HG03066 (cell line): ENCODE data around the gene GLTPD2.

Experiments
- ATAC-seq: cut with Tn5 transposase; IDR thresholded peaks from one replicate; pipeline ENCODE4 v1.9.1; 2021; ENCODE audit warnings: low read depth; ENCODE audit not compliant: unreplicated experiment

Gene GLTPD2

DNA sequence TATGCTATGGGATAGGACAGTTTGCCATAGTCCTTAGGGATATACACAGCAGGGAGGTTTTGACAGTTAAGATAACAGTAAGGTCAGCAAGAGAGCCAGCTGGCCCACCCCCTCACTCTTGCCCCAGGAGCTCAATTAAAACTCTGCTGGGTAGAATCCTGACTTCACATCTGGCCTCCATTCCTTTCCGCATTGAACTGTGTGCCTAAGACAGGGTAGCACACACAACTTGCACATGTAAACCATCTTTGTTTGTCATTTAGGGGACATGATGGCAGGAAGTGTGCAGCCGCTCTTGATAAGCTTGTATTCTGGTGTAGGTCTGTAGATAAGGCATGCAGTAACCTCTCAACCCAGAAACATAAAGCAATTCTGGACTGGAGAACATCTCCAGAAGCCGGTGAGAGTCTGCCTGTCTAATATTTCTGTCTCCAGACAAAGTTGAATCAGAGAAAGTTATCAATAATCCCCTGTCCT lies 49.6 kb downstream of the GLTPD2 start:
- ATAC-seq: no peak

DNA sequence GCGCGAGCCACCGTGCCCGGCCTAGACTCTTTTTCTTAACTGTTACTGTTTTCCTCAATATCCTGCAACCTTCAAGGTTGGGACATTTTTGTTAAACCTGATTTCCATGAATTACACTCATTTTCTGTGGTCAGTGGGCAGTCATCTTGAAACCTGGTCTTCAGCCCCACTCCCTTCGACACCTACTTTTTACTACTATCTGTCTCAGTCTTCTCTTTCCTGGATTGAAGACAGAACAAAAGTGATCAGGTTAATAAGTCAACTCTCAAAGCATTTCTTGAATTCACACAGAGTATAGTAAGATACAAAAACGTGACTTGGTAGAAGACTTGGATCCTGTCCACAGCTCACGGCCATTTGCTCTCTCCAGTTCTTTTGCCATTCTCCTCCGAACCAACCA lies 50.5 kb downstream of the GLTPD2 start:
- ATAC-seq: no peak
